ENCODE measurements around the gene TAS2R43. TPM values are rescaled to one million over a fixed set of nuclear protein-coding genes. Genes with fewer than 3 reads are reported as not detected.

The TAS2R43 gene, protein sequence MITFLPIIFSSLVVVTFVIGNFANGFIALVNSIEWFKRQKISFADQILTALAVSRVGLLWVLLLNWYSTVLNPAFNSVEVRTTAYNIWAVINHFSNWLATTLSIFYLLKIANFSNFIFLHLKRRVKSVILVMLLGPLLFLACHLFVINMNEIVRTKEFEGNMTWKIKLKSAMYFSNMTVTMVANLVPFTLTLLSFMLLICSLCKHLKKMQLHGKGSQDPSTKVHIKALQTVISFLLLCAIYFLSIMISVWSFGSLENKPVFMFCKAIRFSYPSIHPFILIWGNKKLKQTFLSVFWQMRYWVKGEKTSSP
- 10 to 100 TPM in 1 of 6 donors, 1 to 10 TPM in 3, under 1 TPM in 1, not detected in 1; 0.52 to 10.5 (median 5.9) TPM for total RNA-seq

DNA sequence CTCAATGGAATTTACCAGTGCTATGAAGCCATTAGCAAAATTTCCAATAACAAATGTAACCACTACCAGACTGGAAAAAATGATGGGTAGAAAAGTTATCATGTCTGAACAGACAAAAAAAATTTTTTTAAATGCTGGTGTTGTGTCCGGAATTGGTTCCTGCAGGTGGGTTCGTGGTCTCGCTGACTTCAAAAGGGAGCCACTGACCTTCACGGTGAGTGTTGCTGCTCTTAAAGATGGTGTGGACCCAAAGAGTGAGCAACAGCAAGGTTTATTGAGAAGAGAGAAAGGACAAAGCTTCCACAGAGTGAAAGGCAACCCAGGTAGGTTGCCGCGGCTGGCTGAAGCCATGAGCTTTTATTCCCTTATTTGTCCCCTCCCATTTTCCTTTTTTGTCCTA is at the start of gene TAS2R43:
TSS of gene TAS2R43 (minus strand) at position 186 of the 400 bp plus-strand sequence. CDS start at position 102, 84 bp downstream.
- H3K27ac ChIP-seq, result no peak within 1 kb of the TSS
- ATAC-seq (ENCODE audit: low FRiP score in 2 of 2), result no peak
- H3K4me3 ChIP-seq, result no peak within 1 kb of the TSS
- H3K36me3 ChIP-seq, result no peaks in the 10 kb centered on the region
- TF ChIP-seq POLR2AphosphoS5 (IDR thresholded peaks at IDR 0.05) (no peak), POLR2A (IDR thresholded peaks at IDR 0.05) (no peak)
- DNase-seq, result no peak
- H3K9me3 ChIP-seq, result no peaks in the 10 kb centered on the region
- H3K27me3 ChIP-seq, result no peaks in the 10 kb centered on the region
- H3K4me1 ChIP-seq, result no peaks in the 10 kb centered on the region
- WGBS, 2 donors, result 95% methylated on average over 6 of the region's 6 CpGs

DNA sequence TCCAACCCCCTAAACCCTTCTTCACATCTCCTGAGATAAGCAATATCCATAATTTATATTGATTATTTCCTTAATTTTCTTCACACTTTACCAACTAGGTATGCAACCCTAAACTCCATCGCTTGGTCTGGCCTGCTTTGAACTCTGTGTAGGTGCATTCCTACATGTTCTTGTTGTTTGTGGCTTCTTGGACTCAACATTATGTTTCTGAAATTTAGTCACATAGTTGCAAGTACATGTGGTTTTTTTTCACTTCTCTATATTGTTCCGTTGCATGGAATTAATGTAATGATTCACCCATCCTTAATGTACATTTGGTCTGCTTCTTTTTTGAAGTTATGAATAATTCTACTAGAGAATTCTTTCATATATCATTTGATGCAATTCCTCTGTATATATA is 44.0 kb upstream of the TAS2R43 start:
- no peak for TF ChIP-seq EP300 (IDR thresholded peaks at IDR 0.05)
- TF ChIP-seq, protein P1, sequence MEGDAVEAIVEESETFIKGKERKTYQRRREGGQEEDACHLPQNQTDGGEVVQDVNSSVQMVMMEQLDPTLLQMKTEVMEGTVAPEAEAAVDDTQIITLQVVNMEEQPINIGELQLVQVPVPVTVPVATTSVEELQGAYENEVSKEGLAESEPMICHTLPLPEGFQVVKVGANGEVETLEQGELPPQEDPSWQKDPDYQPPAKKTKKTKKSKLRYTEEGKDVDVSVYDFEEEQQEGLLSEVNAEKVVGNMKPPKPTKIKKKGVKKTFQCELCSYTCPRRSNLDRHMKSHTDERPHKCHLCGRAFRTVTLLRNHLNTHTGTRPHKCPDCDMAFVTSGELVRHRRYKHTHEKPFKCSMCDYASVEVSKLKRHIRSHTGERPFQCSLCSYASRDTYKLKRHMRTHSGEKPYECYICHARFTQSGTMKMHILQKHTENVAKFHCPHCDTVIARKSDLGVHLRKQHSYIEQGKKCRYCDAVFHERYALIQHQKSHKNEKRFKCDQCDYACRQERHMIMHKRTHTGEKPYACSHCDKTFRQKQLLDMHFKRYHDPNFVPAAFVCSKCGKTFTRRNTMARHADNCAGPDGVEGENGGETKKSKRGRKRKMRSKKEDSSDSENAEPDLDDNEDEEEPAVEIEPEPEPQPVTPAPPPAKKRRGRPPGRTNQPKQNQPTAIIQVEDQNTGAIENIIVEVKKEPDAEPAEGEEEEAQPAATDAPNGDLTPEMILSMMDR (IDR thresholded peaks at IDR 0.05), result no peak
- ATAC-seq (ENCODE audit: low FRiP score in 2 of 2), result no peak
- WGBS, 2 donors, result 85% methylated on average over 2 of the region's 2 CpGs
- Histone ChIP-seq H3K4me3 (no peak overlapping the region), H3K27ac (no peak overlapping the region), H3K9me3 (no peaks in the 10 kb centered on the region), H3K36me3 (no peaks in the 10 kb centered on the region), H3K4me1 (no peaks in the 10 kb centered on the region), H3K27me3 (no peaks in the 10 kb centered on the region)
- no peak for DNase-seq

DNA sequence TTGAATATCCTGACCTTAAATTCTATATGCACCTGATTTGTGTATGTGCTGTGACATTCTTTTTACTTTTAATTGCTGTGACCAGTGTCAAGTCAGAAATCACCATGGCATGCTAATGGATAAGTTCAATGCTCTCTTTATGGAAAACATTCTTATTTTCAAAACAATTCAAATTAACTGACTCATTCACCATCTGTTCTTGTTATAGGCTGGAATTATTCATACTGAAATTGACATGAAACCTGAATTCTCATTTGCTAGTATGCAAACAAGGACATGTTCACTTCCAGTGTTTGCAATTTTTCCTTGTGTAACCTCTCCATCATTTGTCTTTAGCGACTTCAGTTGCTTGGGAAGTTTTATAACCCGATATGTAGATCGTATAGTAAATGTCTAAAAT is 42.2 kb upstream of the TAS2R43 start, which contains the start of gene TAS2R30:
TSS of gene TAS2R30 (minus strand) at position 340 of the 400 bp plus-strand sequence. CDS start 400 bp downstream, outside the sequence.
- no peak for DNase-seq
- Histone ChIP-seq H3K27me3 (no peaks in the 10 kb centered on the region), H3K27ac (no peak within 1 kb of the TSS), H3K4me1 (no peaks in the 10 kb centered on the region), H3K4me3 (no peak within 1 kb of the TSS), H3K9me3 (no peaks in the 10 kb centered on the region), H3K36me3 (no peaks in the 10 kb centered on the region)
- ATAC-seq (ENCODE audit: low FRiP score in 2 of 2), result no peak
- TF ChIP-seq POLR2A (IDR thresholded peaks at IDR 0.05), result no peak
- no peak for TF ChIP-seq POLR2AphosphoS5 (IDR thresholded peaks at IDR 0.05)
- TF ChIP-seq EP300 (IDR thresholded peaks at IDR 0.05), result no peak
- TF ChIP-seq, protein P1 (IDR thresholded peaks at IDR 0.05), result no peak
- WGBS, 2 donors, result 93 to 94% methylated on average over 3 of the region's 3 CpGs

DNA sequence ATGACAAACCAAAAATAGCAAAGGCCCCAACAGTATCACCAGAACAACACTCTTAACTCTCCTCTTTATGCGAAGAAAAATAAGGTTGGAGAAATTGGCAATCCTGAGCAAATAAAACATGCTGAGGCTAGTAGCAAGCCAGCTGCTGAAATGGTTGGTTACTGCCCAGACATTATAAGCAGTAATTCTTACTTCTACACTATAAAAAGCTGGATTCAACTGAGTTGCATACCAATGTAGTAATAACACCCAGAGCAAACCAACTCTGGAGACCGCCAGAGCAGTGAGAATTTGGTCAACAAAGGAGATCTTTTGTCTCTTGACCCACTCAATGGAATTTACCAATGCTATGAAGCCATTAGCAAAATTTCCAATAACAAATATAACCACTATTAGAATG is 41.7 kb upstream of the TAS2R43 start:
- Histone ChIP-seq H3K4me3 (no peak overlapping the region), H3K27me3 (no peaks in the 10 kb centered on the region), H3K36me3 (no peaks in the 10 kb centered on the region), H3K9me3 (no peaks in the 10 kb centered on the region), H3K27ac (no peak overlapping the region), H3K4me1 (no peaks in the 10 kb centered on the region)
- 92% methylated on average over 2 of the region's 2 CpGs for WGBS, 2 donors
- ATAC-seq (ENCODE audit: low FRiP score in 2 of 2) (no peak), DNase-seq (no peak)
- TF ChIP-seq, protein P1 (IDR thresholded peaks at IDR 0.05), result no peak
- TF ChIP-seq POLR2A (IDR thresholded peaks at IDR 0.05), result no peak
- TF ChIP-seq EP300 (IDR thresholded peaks at IDR 0.05), result no peak
- TF ChIP-seq POLR2AphosphoS5 (IDR thresholded peaks at IDR 0.05), result no peak

DNA sequence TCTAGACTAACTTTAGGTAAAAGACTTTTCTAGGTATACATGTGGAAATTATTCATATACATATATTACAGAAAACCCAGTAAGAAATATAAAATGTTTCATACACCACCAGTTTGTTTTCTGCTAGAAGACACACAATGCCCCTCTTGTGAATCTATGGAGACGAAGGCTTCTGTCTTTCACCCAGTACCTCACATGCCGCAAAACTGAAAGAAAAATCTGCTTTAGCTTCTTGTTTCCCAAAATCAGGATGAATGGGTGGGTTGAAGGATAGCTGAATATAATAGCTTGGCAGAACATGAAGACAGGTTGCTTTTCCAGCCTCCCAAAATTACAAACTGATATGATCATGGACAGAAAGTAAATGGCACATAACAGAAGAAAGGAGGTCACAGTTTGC is 41.0 kb upstream of the TAS2R43 start:
- no peaks in the 10 kb centered on the region for H3K27me3 ChIP-seq
- WGBS, 2 donors, result 93 to 95% methylated on average over 2 of the region's 2 CpGs

More for the DNA sequence above, 41.0 kb upstream of the TAS2R43 start:
- Histone ChIP-seq H3K9me3 (no peaks in the 10 kb centered on the region), H3K4me1 (no peaks in the 10 kb centered on the region), H3K36me3 (no peaks in the 10 kb centered on the region), H3K4me3 (no peak overlapping the region), H3K27ac (no peak overlapping the region)
- ATAC-seq (ENCODE audit: low FRiP score in 2 of 2), result no peak
- no peak for DNase-seq
- TF ChIP-seq EP300 (IDR thresholded peaks at IDR 0.05) (no peak), POLR2AphosphoS5 (IDR thresholded peaks at IDR 0.05) (no peak), POLR2A (IDR thresholded peaks at IDR 0.05) (no peak)
- TF ChIP-seq, protein P1 (IDR thresholded peaks at IDR 0.05), result no peak

Measured in upper lobe of left lung (tissue), 6 donors.